IPS-18c (cell line): ENCODE results near the gene TCF4.

Experiments
- H3K4me3 ChIP-seq: 2 replicates; pipeline ENCODE4 v1.7.0; 2013; ENCODE audit warnings: low read depth, mild to moderate bottlenecking, low read length, moderate library complexity; ENCODE audit not compliant: insufficient read depth
- H3K9me3 ChIP-seq: one replicate; pipeline ENCODE4 v1.6.1; 2013; ENCODE audit warnings: mild to moderate bottlenecking, low read length, moderate library complexity; ENCODE audit not compliant: control insufficient read depth, insufficient read depth

The TCF4 gene

GRCh38 chr18:55589625-55590291 lies 1.8 kb upstream of the TCF4 start:
- H3K9me3 ChIP-seq = peaks cover 2% of the 10 kb centered on the region
- peak overlapping the region; percentile 56 for H3K4me3 ChIP-seq

- Histone ChIP-seq H3K4me3 (peak overlapping the region; percentile 56), H3K9me3 (peaks cover 2% of the 10 kb centered on the region)
These were observed 1.0 kb upstream of the TCF4 start for GRCh38 chr18:55588870-55589595.

- peaks cover 2% of the 10 kb centered on the region for H3K9me3 ChIP-seq
- H3K4me3 ChIP-seq = peak overlapping the region; percentile 56; the same call in 1 of the 2 replicates
These were observed 428 bp downstream of the TCF4 start for GRCh38 chr18:55587418-55588110.

- H3K4me3 ChIP-seq = peak overlapping the region; percentile 53
- H3K9me3 ChIP-seq = peaks cover 2% of the 10 kb centered on the region
These were observed 2.0 kb downstream of the TCF4 start for GRCh38 chr18:55585920-55586561.

GRCh38 chr18:55585065-55585919 lies 2.7 kb downstream of the TCF4 start:
- H3K9me3 ChIP-seq = peaks cover 2% of the 10 kb centered on the region
- H3K4me3 ChIP-seq = peak overlapping the region; percentile 45

- no peak overlapping the region for H3K4me3 ChIP-seq
- no peaks in the 10 kb centered on the region for H3K9me3 ChIP-seq
These were observed 3.8 kb downstream of the TCF4 start for GRCh38 chr18:55584201-55584600.

GRCh38 chr18:55582325-55582724 lies 5.7 kb downstream of the TCF4 start:
- no peak overlapping the region for H3K4me3 ChIP-seq
- H3K9me3 ChIP-seq = no peaks in the 10 kb centered on the region

- Histone ChIP-seq H3K9me3 (no peaks in the 10 kb centered on the region), H3K4me3 (no peak overlapping the region)
These were observed 8.3 kb downstream of the TCF4 start for GRCh38 chr18:55579501-55580270.

- no peaks in the 10 kb centered on the region for H3K9me3 ChIP-seq
- H3K4me3 ChIP-seq = no peak overlapping the region
These were observed 10.0 kb downstream of the TCF4 start for GRCh38 chr18:55577812-55578539.

GRCh38 chr18:55576001-55576400 lies 12.0 kb downstream of the TCF4 start:
- Histone ChIP-seq H3K4me3 (no peak overlapping the region), H3K9me3 (no peaks in the 10 kb centered on the region)

GRCh38 chr18:55575066-55575465 lies 12.9 kb downstream of the TCF4 start:
- H3K4me3 ChIP-seq = no peak overlapping the region
- no peaks in the 10 kb centered on the region for H3K9me3 ChIP-seq

- Histone ChIP-seq H3K4me3 (no peak overlapping the region), H3K9me3 (no peaks in the 10 kb centered on the region)
These were observed 14.6 kb downstream of the TCF4 start for GRCh38 chr18:55573386-55573785.

GRCh38 chr18:55570966-55571365 lies 17.0 kb downstream of the TCF4 start:
- no peaks in the 10 kb centered on the region for H3K9me3 ChIP-seq
- no peak overlapping the region for H3K4me3 ChIP-seq

- no peak overlapping the region for H3K4me3 ChIP-seq
- no peaks in the 10 kb centered on the region for H3K9me3 ChIP-seq
These were observed 21.5 kb downstream of the TCF4 start for GRCh38 chr18:55566456-55566935.

- H3K4me3 ChIP-seq = no peak overlapping the region
- no peaks in the 10 kb centered on the region for H3K9me3 ChIP-seq
These were observed 28.3 kb downstream of the TCF4 start for GRCh38 chr18:55559739-55560138.
